SU-DHL-6 (cell line): Measurements from ENCODE around the gene FAF2.

Source experiments
- CTCF ChIP-seq: fragments of 200-600 bp; sonication (generic); IDR thresholded peaks from one replicate; pipeline ENCODE4 v1.5.1; 2017; ENCODE audit warnings: antibody characterized with exemption, mild to moderate bottlenecking, low read length, moderate library complexity; ENCODE audit not compliant: insufficient read depth, poor library complexity, severe bottlenecking
- EZH2phosphoT487 ChIP-seq: fragments of 200-600 bp; sonication (generic), shearing (Covaris generic); conservative IDR thresholded peaks from 2 replicates; pipeline ENCODE4 v1.6.1; 2018; ENCODE audit warnings: mild to moderate bottlenecking, antibody characterized with exemption, low read length, moderate library complexity, mixed read lengths

- no peak for TF ChIP-seq EZH2phosphoT487
- no peak for TF ChIP-seq CTCF
These were observed 93.4 kb downstream of the FAF2 start for GRCh38 chr5:176541338-176542134.
